Uterus (tissue), 4 donors: ENCODE data around the gene SLCO3A1. TPM values are rescaled to one million over a fixed set of nuclear protein-coding genes. Genes with fewer than 3 reads are reported as not detected.

Source experiments
- DNase-seq, 2 donors: peaks; one replicate each; pipeline ENCODE4 v3.0.0-alpha.2; 2019 to 2020
- H3K27ac ChIP-seq, 2 donors: fragments of 200-600 bp; sonication (generic); 1 replicate in 1 of 2; 2 replicates in 1 of 2; pipeline ENCODE4 v1.5.1; 2016 to 2018
- H3K27me3 ChIP-seq, 2 donors: fragments of 200-600 bp; sonication (generic); one replicate each; pipeline ENCODE4 v1.5.1; 2018 to 2019; ENCODE audit warnings: control low read depth in 1 of 2
- H3K36me3 ChIP-seq, 2 donors: fragments of 200-600 bp; sonication (generic); one replicate each; pipeline ENCODE4 v1.5.1; 2019; ENCODE audit warnings: control low read depth in 1 of 2
- H3K4me1 ChIP-seq, 2 donors: fragments of 200-600 bp; sonication (generic); one replicate each; pipeline ENCODE4 v1.5.1; 2018 to 2019; ENCODE audit warnings: control low read depth in 1 of 2
- H3K4me3 ChIP-seq, 2 donors: fragments of 200-600 bp; sonication (generic); 1 replicate in 1 of 2; 2 replicates in 1 of 2; pipeline ENCODE4 v1.5.1; 2018 to 2019; ENCODE audit warnings: mild to moderate bottlenecking in 1 of 2
- H3K9me3 ChIP-seq, 2 donors: fragments of 200-600 bp; sonication (generic); one replicate each; pipeline ENCODE4 v1.5.1; 2019; ENCODE audit warnings: control low read depth in 1 of 2
- POLR2A ChIP-seq, 2 donors: fragments of 450-650 bp; IDR thresholded peaks; one replicate each; pipeline ENCODE4 v1.6.1; 2016; ENCODE audit warnings: antibody characterized with exemption in 2 of 2, mild to moderate bottlenecking in 1 of 2, moderate library complexity in 1 of 2
- intact Hi-C: fragments of 100-400 bp; cut with DNase I; formaldehyde crosslinking; loops from one replicate; pipeline ENCODE4 v1.15.1; 2023; ENCODE audit warnings: low total_unique reads
- total RNA-seq, 4 donors: library from RNA; depleted of rRNA in 3 of 4; stranded (reverse); fragments of >200 nt in 3 of 4; gene quantifications; one replicate each; pipeline versions ENCODE4 v1.1.0 to v1.2.4, GENCODE V29; 2014 to 2023
- TF ChIP-seq, protein P1 (sequence below), 4 experiments: fragments of 200-600 bp in 2 of 4; fragments of 450-650 bp in 2 of 4; sonication (generic) in 2 of 4; IDR thresholded peaks; one replicate each; pipeline ENCODE4 v1.5.1; 2016 to 2019; ENCODE audit warnings: antibody characterized with exemption in 4 of 4, mild to moderate bottlenecking in 2 of 4, moderate library complexity in 1 of 4
- donor health status: DM: yes; HTN: yes; CAD: no.

The SLCO3A1 gene
- total RNA-seq, 4 donors from 2014 or later = 4.4 to 26.1 (median 9.5) TPM

DNA sequence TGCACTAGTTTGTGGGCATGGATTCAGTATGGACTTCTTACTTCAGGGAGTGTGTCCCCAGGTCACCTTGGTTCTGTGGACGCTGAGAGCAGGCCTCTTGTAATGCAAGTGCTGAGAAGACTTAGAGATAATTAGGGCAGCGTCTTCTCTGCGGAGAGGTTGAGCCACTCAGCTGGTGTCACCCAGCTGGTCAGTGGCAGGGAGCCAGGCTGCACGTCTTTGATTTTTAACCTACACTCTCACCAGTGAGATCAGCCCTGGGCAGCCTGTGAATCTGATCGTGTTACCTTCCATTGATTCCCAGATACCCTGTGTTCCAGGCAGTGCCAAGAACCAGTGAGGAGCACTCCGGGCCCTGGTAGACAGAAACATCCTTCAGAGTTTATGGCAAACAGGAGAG, 92.6 kb downstream of the SLCO3A1 start:
- Histone ChIP-seq H3K9me3 (no peaks in the 10 kb centered on the region), H3K4me3 (no peak overlapping the region), H3K36me3 (no peaks in the 10 kb centered on the region), H3K4me1 (peaks cover 6 to 9% of the 10 kb centered on the region in 2 donors), H3K27ac (no peak overlapping the region), H3K27me3 (no peaks in the 10 kb centered on the region)
- no peak for TF ChIP-seq POLR2A (IDR thresholded peaks at IDR 0.05)
- TF ChIP-seq, protein P1, sequence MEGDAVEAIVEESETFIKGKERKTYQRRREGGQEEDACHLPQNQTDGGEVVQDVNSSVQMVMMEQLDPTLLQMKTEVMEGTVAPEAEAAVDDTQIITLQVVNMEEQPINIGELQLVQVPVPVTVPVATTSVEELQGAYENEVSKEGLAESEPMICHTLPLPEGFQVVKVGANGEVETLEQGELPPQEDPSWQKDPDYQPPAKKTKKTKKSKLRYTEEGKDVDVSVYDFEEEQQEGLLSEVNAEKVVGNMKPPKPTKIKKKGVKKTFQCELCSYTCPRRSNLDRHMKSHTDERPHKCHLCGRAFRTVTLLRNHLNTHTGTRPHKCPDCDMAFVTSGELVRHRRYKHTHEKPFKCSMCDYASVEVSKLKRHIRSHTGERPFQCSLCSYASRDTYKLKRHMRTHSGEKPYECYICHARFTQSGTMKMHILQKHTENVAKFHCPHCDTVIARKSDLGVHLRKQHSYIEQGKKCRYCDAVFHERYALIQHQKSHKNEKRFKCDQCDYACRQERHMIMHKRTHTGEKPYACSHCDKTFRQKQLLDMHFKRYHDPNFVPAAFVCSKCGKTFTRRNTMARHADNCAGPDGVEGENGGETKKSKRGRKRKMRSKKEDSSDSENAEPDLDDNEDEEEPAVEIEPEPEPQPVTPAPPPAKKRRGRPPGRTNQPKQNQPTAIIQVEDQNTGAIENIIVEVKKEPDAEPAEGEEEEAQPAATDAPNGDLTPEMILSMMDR (IDR thresholded peaks at IDR 0.05) = no peak
- intact Hi-C loops = loop anchor here (10.0 kb wide), 1 partner anchor 91 kb away; the partner anchor contains the start of gene SLCO3A1
- no peak for DNase-seq

DNA sequence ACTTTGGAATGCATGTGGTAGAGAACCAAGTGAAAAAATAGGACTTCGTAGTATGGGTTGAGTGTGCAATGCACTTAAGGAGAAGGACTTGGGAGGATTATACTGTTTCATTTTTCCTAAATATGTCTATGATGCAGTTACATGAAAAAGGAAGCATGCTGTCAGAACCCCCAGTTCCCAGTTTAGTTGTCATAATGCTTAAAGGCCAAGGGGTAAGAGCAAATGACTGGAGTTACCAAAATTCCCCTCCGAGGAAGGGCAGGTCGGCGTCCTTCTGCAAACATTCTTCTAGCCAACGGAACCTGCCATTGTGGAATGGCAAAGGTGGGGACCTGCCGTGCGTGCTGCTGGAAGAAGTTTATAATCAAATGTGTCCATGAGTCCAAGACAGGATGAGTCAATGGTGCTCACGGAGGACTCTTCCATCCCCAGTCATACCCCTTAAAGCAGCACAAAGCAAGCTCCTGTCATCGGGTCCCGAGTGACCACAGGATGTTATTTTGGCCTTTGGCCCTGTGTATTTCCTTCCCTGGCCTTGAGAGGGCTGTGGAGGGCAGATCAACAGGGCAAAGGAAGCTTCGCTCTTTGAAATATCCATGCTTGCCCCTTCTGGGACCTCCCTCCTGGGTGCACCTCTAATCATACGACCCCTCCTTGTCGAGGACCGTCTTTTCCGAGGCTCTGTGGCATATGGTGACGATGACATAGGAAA, 93.2 kb downstream of the SLCO3A1 start:
- H3K36me3 ChIP-seq = no peaks in the 10 kb centered on the region
- TF ChIP-seq, protein P1 (IDR thresholded peaks at IDR 0.05) = no peak
- TF ChIP-seq POLR2A (IDR thresholded peaks at IDR 0.05) = no peak
- H3K27me3 ChIP-seq = no peaks in the 10 kb centered on the region
- no peak for DNase-seq
- H3K4me1 ChIP-seq = peaks cover 6 to 9% of the 10 kb centered on the region in 2 donors
- intact Hi-C loops = loop anchor here (10.0 kb wide), 1 partner anchor 92 kb away; the partner anchor contains the start of gene SLCO3A1
- H3K27ac ChIP-seq = no peak overlapping the region
- H3K9me3 ChIP-seq = no peaks in the 10 kb centered on the region
- no peak overlapping the region for H3K4me3 ChIP-seq

DNA sequence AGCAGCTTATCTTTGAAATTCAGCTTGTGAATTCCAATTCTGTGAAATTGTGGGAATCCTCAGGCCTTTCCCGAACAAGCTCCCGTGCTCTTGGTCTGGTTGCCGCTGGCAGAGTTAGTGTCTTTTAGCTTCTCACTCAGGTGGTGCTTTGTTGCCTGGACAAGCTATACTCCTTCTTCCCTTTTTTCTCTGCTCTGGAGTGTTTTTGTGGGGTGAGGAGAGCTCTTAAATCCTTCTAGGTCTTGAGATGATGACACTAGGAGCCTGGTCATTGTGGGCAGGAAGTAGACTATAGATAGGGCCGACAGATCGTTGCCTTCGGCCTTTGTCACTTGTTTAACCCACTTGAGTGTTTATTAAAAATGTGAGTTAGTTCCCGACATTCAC, 93.8 kb downstream of the SLCO3A1 start:
- no peak for TF ChIP-seq POLR2A (IDR thresholded peaks at IDR 0.05)
- TF ChIP-seq, protein P1 (IDR thresholded peaks at IDR 0.05) = no peak
- no peak for DNase-seq
- H3K4me1 ChIP-seq = peaks cover 3 to 9% of the 10 kb centered on the region in 2 donors
- H3K9me3 ChIP-seq = no peaks in the 10 kb centered on the region
- intact Hi-C loops = loop anchor here (10.0 kb wide), 1 partner anchor 92 kb away; the partner anchor contains the start of gene SLCO3A1
- H3K36me3 ChIP-seq = no peaks in the 10 kb centered on the region
- no peak overlapping the region for H3K4me3 ChIP-seq
- no peaks in the 10 kb centered on the region for H3K27me3 ChIP-seq
- H3K27ac ChIP-seq = no peak overlapping the region

DNA sequence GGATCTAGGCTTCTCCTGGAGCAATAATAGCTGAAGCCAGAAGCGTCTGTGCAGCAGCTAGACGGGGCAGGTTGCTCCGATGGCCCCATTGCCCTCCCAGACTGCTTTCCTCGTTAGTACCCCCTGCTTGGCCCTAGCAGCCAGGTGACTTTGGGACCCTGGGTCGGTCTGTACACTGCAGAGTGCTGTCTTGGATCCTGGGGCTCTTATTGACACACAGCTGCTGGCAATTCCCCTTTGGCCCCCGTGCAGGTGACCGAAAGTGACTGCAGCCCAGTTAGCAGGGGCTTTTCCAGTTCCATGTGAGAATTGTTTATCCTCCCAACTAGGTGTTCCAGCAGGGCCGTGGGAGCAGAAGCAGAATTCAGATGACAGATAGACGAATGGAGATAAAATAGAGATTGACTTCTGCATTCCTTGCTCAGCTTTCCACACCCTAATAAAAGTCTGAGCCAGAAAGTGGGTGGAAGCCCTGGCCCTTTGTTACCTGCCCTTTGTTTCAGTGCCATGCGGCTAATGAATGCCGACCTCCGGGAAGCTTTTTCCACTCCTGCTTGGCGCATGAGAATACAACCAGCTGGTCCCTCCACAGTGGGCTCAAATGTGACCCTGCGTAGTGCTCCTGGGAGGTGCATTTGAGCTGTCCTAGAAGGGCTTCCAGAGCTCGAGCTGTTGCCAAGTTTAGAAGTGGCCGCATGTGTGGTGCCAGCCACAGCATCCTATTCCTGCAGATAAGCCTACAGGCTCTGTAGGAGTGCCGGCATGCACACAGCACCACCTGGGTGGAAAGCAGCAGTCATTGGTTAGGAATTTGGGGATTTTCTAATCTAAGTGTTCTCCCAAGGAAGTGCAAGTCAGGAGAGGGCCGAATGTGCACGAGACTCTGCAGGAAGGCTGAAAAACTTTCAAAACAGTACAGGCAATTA, 94.4 kb downstream of the SLCO3A1 start:
- H3K9me3 ChIP-seq = no peaks in the 10 kb centered on the region
- TF ChIP-seq, protein P1 (IDR thresholded peaks at IDR 0.05) = no peak
- TF ChIP-seq POLR2A (IDR thresholded peaks at IDR 0.05) = no peak
- no peak for DNase-seq
- H3K36me3 ChIP-seq = no peaks in the 10 kb centered on the region
- H3K27ac ChIP-seq = no peak overlapping the region
- peaks cover 0 to 4% of the 10 kb centered on the region in 2 donors for H3K4me1 ChIP-seq
- no peak overlapping the region for H3K4me3 ChIP-seq
- H3K27me3 ChIP-seq = no peaks in the 10 kb centered on the region
- intact Hi-C loops = loop anchor here (10.0 kb wide), 1 partner anchor 93 kb away; the partner anchor contains the start of gene SLCO3A1
